ENCODE data around the gene DNAL1. TPM values are rescaled to one million over a fixed set of nuclear protein-coding genes. Genes with fewer than 3 reads are reported as not detected.

The DNAL1 gene
- total RNA-seq, 1 experiment from 2014 or later = 14.6 TPM

DNA sequence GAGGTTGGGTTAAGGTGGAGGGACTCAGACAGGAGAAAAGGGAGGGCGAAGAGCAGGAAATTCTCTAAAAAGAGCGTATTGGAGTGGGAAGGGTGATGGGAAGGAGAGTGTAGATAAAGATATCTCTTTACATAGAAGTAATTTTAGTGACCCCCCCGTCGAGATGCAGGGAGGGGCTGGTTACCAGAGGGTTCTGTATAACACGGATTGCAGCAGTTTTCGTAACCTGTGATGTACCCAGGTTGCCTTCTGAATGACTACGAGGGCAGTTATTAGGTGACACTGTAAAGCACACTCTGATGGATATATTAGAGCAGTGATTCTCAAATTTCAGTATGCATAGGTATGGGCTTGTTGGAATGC is 443 bp downstream of the DNAL1 start:
- Histone ChIP-seq H4K20me1 (ENCODE audit: insufficient read depth) (no peaks in the 10 kb centered on the region), H2AFZ (ENCODE audit: low read depth, low read length, poor library complexity, severe bottlenecking) (peak overlapping the region; percentile 94), H3K4me1 (ENCODE audit: control insufficient read depth in 1 of 2, insufficient read depth in 2 of 2, low read length in 2 of 2) (peaks cover 9 to 20% of the 10 kb centered on the region in 2 experiments), H3K9ac (ENCODE audit: low read length) (peak overlapping the region; percentile 78), H3K36me3 (ENCODE audit: control insufficient read depth in 1 of 2, insufficient read depth in 2 of 2, low read length in 2 of 2) (no peaks in the 10 kb centered on the region), H3K27ac (ENCODE audit: low read depth, low read length) (peak overlapping the region; percentile 54), H3K27me3 (ENCODE audit: insufficient read depth, low read length) (no peaks in the 10 kb centered on the region), H3K9me3 (ENCODE audit: control insufficient read depth in 1 of 2, insufficient read depth in 1 of 2, low read depth in 1 of 2, low read length in 2 of 2) (no peaks in the 10 kb centered on the region), H3K79me2 (ENCODE audit: insufficient read depth, low read length) (peaks cover 11% of the 10 kb centered on the region), H3K4me3 (replicated peaks in 1 of 2; ENCODE audit: low read depth in 1 of 2, low read length in 2 of 2) (peak overlapping the region; percentile 95 to 99), H3K9me2 (ENCODE audit: insufficient read depth) (no peaks in the 10 kb centered on the region), H3K4me2 (ENCODE audit: low read length) (peak overlapping the region; percentile 99)
- intact Hi-C loops (cut with micrococcal nuclease) = no loop called here
- TF ChIP-seq POLR2AphosphoS5 (IDR thresholded peaks at IDR 0.05; ENCODE audit: low read depth, low read length) (no peak), ZNF274 (IDR thresholded peaks at IDR 0.05; ENCODE audit: low read depth, low read length) (no peak), FOSL1 (IDR thresholded peaks at IDR 0.05; ENCODE audit: low read depth) (no peak), SIN3A (IDR thresholded peaks at IDR 0.05; ENCODE audit: low read depth) (no peak), ELF1 (IDR thresholded peaks at IDR 0.05; ENCODE audit: borderline replicate concordance, low read depth) (no peak), SRF (IDR thresholded peaks at IDR 0.05; ENCODE audit: low read depth) (no peak)
- TF ChIP-seq, protein P1, sequence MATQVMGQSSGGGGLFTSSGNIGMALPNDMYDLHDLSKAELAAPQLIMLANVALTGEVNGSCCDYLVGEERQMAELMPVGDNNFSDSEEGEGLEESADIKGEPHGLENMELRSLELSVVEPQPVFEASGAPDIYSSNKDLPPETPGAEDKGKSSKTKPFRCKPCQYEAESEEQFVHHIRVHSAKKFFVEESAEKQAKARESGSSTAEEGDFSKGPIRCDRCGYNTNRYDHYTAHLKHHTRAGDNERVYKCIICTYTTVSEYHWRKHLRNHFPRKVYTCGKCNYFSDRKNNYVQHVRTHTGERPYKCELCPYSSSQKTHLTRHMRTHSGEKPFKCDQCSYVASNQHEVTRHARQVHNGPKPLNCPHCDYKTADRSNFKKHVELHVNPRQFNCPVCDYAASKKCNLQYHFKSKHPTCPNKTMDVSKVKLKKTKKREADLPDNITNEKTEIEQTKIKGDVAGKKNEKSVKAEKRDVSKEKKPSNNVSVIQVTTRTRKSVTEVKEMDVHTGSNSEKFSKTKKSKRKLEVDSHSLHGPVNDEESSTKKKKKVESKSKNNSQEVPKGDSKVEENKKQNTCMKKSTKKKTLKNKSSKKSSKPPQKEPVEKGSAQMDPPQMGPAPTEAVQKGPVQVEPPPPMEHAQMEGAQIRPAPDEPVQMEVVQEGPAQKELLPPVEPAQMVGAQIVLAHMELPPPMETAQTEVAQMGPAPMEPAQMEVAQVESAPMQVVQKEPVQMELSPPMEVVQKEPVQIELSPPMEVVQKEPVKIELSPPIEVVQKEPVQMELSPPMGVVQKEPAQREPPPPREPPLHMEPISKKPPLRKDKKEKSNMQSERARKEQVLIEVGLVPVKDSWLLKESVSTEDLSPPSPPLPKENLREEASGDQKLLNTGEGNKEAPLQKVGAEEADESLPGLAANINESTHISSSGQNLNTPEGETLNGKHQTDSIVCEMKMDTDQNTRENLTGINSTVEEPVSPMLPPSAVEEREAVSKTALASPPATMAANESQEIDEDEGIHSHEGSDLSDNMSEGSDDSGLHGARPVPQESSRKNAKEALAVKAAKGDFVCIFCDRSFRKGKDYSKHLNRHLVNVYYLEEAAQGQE (IDR thresholded peaks at IDR 0.05; ENCODE audit: low read depth) = no peak
- ChIA-PET RAD21 (ENCODE audit: low non-redundant PET in 1 of 2, low total read pairs in 2 of 2, uncharacterized antibody in 2 of 2, unreplicated experiment in 2 of 2) (no interaction called here), CTCF (no interaction called here), POLR2A (no interaction called here)
- TSS peak; percentile 74 for BruUV-seq (replicated peaks)
- DNase-seq (ENCODE audit: low read depth, low spot score) = no peak
- ATAC-seq = no peak

DNA sequence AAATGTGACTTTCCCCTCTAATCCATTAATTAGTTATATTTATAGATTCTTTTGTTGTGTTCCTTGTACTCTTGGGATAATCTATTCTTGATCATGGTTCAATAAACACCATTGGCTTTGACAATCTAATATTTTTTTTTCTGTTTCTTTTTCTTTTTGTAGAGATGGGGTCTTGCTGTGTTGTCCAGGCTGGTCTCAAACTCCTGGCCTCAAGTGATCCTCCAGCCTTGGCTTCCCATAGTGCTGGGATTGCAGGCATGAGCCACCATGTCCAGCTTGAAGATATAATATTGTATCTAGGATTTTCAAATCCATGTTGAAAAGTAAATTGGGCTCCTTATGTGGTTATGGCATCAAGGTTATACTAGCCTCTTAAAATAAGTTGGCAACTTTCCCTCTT is 6.2 kb downstream of the DNAL1 start:
- Histone ChIP-seq H3K27ac (ENCODE audit: low read depth, low read length) (no peak overlapping the region), H3K4me2 (ENCODE audit: low read length) (no peak overlapping the region), H3K4me3 (replicated peaks in 1 of 2; ENCODE audit: low read depth in 1 of 2, low read length in 2 of 2) (no peak overlapping the region), H2AFZ (ENCODE audit: low read depth, low read length, poor library complexity, severe bottlenecking) (no peak overlapping the region), H3K9me3 (ENCODE audit: control insufficient read depth in 1 of 2, insufficient read depth in 1 of 2, low read depth in 1 of 2, low read length in 2 of 2) (no peaks in the 10 kb centered on the region), H3K9me2 (ENCODE audit: insufficient read depth) (no peaks in the 10 kb centered on the region), H3K9ac (ENCODE audit: low read length) (no peak overlapping the region), H3K36me3 (ENCODE audit: control insufficient read depth in 1 of 2, insufficient read depth in 2 of 2, low read length in 2 of 2) (no peaks in the 10 kb centered on the region), H3K79me2 (ENCODE audit: insufficient read depth, low read length) (no peaks in the 10 kb centered on the region), H4K20me1 (ENCODE audit: insufficient read depth) (no peaks in the 10 kb centered on the region), H3K4me1 (ENCODE audit: control insufficient read depth in 1 of 2, insufficient read depth in 2 of 2, low read length in 2 of 2) (peaks cover under 1% of the 10 kb centered on the region in 2 experiments; a peak in 2 of 4 replicates), H3K27me3 (ENCODE audit: insufficient read depth, low read length) (no peaks in the 10 kb centered on the region)
- BruUV-seq (replicated peaks) = no TSS peak
- ChIA-PET RAD21 (ENCODE audit: low non-redundant PET in 1 of 2, low total read pairs in 2 of 2, uncharacterized antibody in 2 of 2, unreplicated experiment in 2 of 2) (no interaction called here), CTCF (no interaction called here), POLR2A (no interaction called here)
- ATAC-seq = no peak
- no peak for DNase-seq (ENCODE audit: low read depth, low spot score)
- intact Hi-C loops (cut with micrococcal nuclease) = no loop called here
- TF ChIP-seq EZH2phosphoT487 (IDR thresholded peaks at IDR 0.05; ENCODE audit: borderline replicate concordance) (no peak), SIN3A (IDR thresholded peaks at IDR 0.05; ENCODE audit: low read depth) (no peak), ZNF274 (IDR thresholded peaks at IDR 0.05; ENCODE audit: low read depth, low read length) (no peak), EZH2 (IDR thresholded peaks at IDR 0.05) (no peak), ZFX (IDR thresholded peaks at IDR 0.05) (no peak), ELF1 (IDR thresholded peaks at IDR 0.05; ENCODE audit: borderline replicate concordance, low read depth) (no peak), RAD21 (IDR thresholded peaks at IDR 0.05; ENCODE audit: low read depth) (no peak), CBX3 (IDR thresholded peaks at IDR 0.05; ENCODE audit: low read depth) (no peak), POLR2AphosphoS5 (IDR thresholded peaks at IDR 0.05; ENCODE audit: low read depth, low read length) (no peak)
- TF ChIP-seq, protein P2, sequence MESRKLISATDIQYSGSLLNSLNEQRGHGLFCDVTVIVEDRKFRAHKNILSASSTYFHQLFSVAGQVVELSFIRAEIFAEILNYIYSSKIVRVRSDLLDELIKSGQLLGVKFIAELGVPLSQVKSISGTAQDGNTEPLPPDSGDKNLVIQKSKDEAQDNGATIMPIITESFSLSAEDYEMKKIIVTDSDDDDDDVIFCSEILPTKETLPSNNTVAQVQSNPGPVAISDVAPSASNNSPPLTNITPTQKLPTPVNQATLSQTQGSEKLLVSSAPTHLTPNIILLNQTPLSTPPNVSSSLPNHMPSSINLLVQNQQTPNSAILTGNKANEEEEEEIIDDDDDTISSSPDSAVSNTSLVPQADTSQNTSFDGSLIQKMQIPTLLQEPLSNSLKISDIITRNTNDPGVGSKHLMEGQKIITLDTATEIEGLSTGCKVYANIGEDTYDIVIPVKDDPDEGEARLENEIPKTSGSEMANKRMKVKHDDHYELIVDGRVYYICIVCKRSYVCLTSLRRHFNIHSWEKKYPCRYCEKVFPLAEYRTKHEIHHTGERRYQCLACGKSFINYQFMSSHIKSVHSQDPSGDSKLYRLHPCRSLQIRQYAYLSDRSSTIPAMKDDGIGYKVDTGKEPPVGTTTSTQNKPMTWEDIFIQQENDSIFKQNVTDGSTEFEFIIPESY (IDR thresholded peaks at IDR 0.05; ENCODE audit: extremely low read depth, insufficient replicate concordance, low read length) = no peak
- TF ChIP-seq, protein P3, sequence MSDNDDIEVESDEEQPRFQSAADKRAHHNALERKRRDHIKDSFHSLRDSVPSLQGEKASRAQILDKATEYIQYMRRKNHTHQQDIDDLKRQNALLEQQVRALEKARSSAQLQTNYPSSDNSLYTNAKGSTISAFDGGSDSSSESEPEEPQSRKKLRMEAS (IDR thresholded peaks at IDR 0.05) = no peak
- TF ChIP-seq, protein P4, sequence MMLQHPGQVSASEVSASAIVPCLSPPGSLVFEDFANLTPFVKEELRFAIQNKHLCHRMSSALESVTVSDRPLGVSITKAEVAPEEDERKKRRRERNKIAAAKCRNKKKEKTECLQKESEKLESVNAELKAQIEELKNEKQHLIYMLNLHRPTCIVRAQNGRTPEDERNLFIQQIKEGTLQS (IDR thresholded peaks at IDR 0.05) = no peak
